ENCODE measurements around the gene ARF4.

ARF4 gene

DNA sequence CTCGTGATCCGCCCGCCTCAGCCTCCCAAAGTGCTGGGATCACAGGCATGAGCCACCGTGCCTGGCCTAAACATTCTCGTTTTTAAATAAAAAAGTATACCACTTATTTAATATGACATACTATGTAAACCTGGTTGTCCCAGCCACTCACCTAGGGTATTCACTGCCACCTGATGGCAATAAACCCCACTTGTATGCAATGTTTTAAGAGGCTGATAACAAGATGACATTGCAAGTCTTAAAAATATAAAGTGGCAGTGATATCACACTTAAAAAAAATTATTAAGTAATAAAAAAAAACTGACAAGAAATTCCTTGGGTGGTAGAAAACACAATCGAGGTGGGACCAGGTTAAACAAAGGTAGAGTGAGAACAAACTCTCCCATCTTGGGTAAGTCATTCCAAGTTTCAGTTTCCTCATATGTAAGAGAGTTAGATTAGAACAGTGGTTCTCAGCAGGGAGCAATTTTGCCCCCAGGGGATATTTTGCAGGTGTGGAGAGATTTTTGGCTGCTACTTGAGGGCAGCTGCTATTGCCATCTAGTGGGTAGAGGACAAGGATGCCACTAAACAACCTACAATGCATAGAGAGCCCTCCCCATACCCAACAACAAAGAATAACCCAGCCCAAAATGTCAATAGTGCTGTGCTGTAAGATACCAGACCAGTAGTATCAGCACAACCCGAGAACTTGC is 14.5 kb downstream of the ARF4 start:
- DNase-seq (ENCODE audit: low read depth in 2 of 2), result no peak

- no peak for DNase-seq (ENCODE audit: low read depth in 2 of 2)
Observed at GRCh38 chr3:57577801-57578200, 19.3 kb downstream of the ARF4 start.

GRCh38 chr3:57575966-57576626 is 21.0 kb downstream of the ARF4 start:
- DNase-seq (ENCODE audit: low read depth in 2 of 2), result no peak

- no peak for DNase-seq (ENCODE audit: low read depth in 2 of 2)
Observed at GRCh38 chr3:57572096-57572495, 25.0 kb downstream of the ARF4 start.

- DNase-seq (ENCODE audit: low read depth in 2 of 2), result no peak
Observed at GRCh38 chr3:57570878-57571277, 26.3 kb downstream of the ARF4 start.

- DNase-seq (ENCODE audit: low read depth in 2 of 2), result no peak
Observed at GRCh38 chr3:57569859-57570450, 27.2 kb downstream of the ARF4 start.

DNA sequence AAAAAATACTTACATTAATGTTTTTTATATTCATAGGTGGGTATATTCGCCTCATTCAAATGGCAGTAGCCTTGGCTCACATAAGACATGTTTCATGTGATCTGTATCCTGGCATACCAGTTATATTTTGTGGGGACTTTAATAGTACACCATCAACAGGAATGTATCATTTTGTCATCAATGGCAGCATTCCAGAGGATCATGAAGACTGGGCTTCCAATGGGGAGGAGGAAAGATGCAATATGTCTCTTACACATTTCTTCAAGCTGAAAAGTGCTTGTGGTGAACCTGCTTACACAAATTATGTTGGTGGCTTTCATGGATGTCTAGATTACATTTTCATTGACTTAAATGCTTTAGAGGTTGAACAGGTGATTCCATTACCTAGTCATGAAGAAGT is 37.6 kb downstream of the ARF4 start:
- DNase-seq (ENCODE audit: low read depth in 2 of 2), result no peak

DNA sequence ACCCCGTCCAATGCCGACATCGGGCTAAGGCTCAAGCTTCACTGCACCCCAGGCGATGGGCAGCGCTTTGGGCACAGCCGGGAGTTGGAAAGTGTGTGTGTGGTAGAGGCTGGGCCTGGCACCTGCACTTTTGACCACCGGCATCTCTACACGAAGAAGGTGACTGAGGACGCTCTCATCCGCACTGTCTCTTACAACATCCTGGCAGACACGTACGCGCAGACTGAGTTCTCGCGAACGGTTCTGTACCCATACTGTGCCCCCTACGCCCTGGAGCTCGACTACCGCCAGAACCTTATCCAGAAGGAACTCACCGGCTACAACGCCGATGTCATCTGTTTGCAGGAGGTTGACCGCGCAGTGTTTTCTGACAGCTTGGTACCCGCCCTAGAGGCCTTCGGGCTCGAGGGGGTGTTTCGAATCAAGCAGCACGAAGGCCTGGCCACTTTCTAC is 40.0 kb downstream of the ARF4 start:
- peak in 1 of 2 donors; percentile 12 for DNase-seq (ENCODE audit: low read depth in 2 of 2)

- peak in 1 of 2 donors; percentile 5 for DNase-seq (ENCODE audit: low read depth in 2 of 2)
Observed at GRCh38 chr3:57556459-57557084, 40.6 kb downstream of the ARF4 start.

GRCh38 chr3:57555738-57556458 is 41.2 kb downstream of the ARF4 start, which contains the start of gene PDE12:
TSS of gene PDE12 (plus strand) at chr3:57556274. CDS start at chr3:57556380, 106 bp downstream.
- peak; percentile 74 to 76 for DNase-seq (ENCODE audit: low read depth in 2 of 2)

GRCh38 chr3:57555306-57555705 is 41.8 kb downstream of the ARF4 start:
- no peak for DNase-seq (ENCODE audit: low read depth in 2 of 2)

- DNase-seq (ENCODE audit: low read depth in 2 of 2), result no peak
Observed at GRCh38 chr3:57546616-57547015, 50.5 kb downstream of the ARF4 start.

- DNase-seq (ENCODE audit: low read depth in 2 of 2), result no peak
Observed at GRCh38 chr3:57545636-57546268, 51.4 kb downstream of the ARF4 start.

- DNase-seq (ENCODE audit: low read depth in 2 of 2), result peak in 1 of 2 donors; percentile 6
Observed at GRCh38 chr3:57544181-57545125, 52.7 kb downstream of the ARF4 start, which contains the start of gene DNAH12. TSS of gene DNAH12 (minus strand) at chr3:57544344. CDS start at chr3:57542870, 1,474 bp downstream.

DNA sequence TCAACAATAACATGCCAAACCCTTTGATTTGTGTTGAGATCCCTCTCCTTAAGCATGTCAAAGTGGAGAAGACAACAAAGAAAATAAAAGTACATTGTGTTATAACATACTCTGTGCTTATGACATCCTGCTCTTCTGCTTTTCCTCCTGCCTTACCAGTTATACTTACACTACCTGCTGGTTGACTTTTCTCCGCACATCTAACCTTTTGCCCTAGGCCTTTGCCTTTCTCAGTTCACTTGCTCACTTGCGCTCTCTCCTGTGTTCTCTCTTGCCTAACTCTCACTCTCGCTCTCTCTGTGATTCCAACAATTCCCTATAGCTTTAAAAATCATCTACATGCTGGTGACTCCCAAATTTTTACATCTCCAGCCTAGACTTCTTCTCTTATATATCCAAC is 58.7 kb downstream of the ARF4 start:
- no peak for DNase-seq (ENCODE audit: low read depth in 2 of 2)

DNA sequence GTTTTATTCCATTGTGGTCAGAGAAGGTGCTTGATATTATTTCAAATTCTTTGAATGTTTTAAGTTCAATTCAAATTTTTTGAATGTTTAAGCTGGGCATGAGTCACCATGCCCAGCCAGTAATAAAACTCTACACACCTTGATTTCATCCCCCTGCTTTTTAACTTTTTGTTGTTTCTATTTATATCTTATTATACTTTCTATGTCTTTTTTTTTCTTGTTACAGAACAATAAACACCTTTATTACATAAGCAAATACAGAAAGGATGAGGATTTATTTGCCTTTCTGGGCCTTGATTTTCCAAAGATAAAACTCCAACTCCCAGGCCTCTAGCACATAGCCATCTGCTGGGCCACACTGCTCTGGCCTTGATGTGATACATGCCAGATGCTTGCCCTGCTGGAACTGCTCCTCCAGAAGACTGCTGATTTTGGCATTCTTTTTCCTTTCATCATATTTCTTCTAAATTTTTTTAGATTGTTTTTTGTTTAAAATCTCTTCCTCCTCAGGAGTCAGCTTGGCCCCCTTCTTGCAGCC is 67.0 kb downstream of the ARF4 start:
- no peak for DNase-seq (ENCODE audit: low read depth in 2 of 2)

Measured in stimulated activated CD8-positive, alpha-beta memory T cell treated with anti-CD3 and anti-CD28 coated beads, Interleukin-7, amount 100 ng/mL, for 4 hours (primary cell).